GM19467 (cell line): Measurements from ENCODE around the gene STXBP1.

Experiments used
- ATAC-seq: cut with Tn5 transposase; IDR thresholded peaks from one replicate; pipeline ENCODE4 v1.9.1; 2021; ENCODE audit warnings: mild to moderate bottlenecking, moderate library complexity; ENCODE audit not compliant: unreplicated experiment

The STXBP1 gene

DNA sequence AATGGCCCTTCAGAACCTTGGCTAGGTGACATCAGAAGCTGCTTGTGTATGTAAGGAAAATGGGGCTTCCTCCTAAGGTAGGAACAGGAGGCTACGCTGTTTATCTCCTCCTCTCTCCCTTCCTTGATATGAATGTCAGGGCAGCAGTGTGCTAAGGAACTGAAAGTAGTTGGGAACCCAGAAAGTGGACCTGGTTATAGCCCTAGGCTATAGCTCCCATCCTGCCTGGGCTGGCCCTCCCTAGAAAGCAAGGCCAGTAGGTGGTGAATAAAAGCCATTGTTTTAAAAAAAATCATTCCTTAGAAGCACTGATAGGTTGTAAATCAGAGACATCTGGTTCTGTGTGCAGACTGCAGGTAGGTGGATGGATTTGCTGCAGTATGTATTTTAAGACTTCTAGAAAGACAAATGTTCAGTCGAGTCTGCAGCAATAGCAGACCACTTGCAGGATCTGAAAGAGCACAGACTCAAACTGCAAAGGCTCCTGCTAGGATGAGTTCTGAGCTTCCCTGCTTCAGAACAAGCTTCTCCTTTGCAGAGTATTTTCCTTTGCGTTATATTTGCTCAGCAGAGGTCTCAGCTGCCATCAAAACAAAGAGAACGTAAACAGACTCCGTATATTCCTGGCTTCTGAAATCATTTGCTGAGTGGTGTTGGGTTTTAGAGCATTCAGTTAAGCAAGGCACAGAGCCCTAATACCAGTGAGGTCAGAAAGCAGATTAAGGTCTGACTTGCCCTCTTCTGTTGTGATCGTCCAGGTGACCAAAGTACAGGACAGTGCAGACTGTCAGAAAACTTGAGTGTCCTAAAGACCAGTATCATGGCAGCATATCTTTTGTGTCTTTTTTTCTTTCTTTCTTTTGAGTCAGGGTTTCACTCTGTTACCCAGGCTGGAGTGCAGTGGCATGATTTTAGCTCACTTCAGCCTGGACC is 74.7 kb downstream of the STXBP1 start:
- no peak for ATAC-seq

- ATAC-seq = no peak
Observed at GRCh38 chr9:127689329-127690000, 77.4 kb downstream of the STXBP1 start.

- no peak for ATAC-seq
Observed at GRCh38 chr9:127690735-127691134, 78.7 kb downstream of the STXBP1 start.

DNA sequence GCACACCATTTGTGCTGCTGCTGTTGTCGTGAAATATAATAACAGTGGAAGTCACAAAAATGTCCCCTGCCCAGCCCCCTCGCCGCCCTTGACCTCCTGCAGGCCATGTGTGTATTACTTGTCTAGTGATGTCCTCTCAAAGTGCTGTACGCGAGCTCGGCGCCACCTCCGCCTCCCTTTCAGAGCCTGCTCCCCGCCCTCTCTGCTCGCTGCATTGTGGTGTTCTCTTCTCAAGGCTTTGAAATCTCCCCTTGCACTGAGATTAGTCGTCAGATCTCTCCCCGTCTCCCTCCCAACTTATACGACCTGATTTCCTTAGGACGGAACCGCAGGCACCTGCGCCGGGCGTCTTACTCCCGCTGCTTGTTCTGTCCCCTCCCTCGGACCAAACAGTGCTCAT is 80.0 kb downstream of the STXBP1 start:
- no peak for ATAC-seq

DNA sequence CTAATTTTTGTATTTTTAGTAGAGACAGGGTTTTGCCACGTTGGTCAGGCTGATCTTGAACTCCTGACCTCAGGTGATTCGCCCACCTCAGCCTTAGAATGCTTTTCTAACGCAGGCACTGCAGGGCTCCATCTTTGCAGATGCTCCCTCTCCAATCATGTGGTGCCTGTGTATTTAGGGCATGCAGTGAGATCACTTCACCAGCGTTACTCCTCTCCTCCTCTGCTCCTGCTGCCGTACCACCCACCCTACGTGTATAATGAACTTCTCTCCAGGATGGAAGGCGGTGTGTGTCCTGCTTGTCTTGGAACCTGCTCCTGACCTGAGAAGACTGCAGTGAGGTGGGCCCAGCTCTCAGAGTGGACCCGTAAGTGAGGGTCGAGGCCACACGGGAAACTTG is 81.1 kb downstream of the STXBP1 start:
- ATAC-seq = no peak

GRCh38 chr9:127693697-127694096 is 81.6 kb downstream of the STXBP1 start:
- ATAC-seq = no peak

GRCh38 chr9:127694890-127695720 is 83.0 kb downstream of the STXBP1 start:
- no peak for ATAC-seq

- no peak for ATAC-seq
Observed at GRCh38 chr9:127697575-127697974, 85.5 kb downstream of the STXBP1 start.

DNA sequence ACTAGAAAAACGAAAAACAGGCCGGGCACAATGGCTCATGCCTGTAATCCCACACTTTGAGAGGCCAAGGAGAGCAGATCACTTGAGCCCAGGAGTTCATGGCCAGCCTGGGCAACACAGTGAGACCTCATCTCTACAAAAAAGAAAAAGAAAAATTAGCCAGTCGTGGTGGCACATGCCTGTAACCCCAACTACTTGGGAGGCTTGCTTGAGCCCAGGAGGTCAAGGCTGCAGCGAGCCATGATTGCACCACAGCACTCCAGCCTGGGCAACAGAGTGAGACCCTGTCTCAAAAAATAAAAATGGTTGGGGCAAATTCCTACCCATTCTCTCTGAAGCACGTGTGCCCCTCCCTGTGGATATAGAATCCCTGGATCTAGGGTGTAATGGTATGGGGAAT is 86.3 kb downstream of the STXBP1 start:
- no peak for ATAC-seq

- ATAC-seq = peak; percentile 93
Observed at GRCh38 chr9:127698985-127699670, 87.1 kb downstream of the STXBP1 start.

DNA sequence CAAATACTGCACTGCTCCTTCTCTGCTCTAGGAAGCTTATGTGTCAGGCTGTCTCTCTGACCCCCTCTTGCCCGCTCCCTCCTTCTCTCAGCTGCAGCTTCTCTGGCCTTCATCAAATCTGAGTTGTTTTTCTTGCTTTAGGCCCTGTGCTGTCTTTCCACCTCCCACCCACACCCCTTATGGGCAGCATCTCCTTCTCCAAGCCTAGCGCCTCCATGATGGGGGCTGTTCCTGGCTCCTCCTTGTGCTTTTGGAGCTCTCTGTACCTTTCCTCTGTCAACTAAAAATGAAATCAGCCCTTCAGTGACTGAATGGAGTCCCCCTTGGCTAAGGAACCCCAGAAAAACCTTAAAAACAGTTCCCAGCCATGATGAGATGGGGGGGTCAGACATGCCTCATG is 88.1 kb downstream of the STXBP1 start:
- ATAC-seq = no peak

GRCh38 chr9:127700594-127701255 is 88.6 kb downstream of the STXBP1 start:
- no peak for ATAC-seq

GRCh38 chr9:127703289-127703946 is 91.3 kb downstream of the STXBP1 start:
- ATAC-seq = no peak

DNA sequence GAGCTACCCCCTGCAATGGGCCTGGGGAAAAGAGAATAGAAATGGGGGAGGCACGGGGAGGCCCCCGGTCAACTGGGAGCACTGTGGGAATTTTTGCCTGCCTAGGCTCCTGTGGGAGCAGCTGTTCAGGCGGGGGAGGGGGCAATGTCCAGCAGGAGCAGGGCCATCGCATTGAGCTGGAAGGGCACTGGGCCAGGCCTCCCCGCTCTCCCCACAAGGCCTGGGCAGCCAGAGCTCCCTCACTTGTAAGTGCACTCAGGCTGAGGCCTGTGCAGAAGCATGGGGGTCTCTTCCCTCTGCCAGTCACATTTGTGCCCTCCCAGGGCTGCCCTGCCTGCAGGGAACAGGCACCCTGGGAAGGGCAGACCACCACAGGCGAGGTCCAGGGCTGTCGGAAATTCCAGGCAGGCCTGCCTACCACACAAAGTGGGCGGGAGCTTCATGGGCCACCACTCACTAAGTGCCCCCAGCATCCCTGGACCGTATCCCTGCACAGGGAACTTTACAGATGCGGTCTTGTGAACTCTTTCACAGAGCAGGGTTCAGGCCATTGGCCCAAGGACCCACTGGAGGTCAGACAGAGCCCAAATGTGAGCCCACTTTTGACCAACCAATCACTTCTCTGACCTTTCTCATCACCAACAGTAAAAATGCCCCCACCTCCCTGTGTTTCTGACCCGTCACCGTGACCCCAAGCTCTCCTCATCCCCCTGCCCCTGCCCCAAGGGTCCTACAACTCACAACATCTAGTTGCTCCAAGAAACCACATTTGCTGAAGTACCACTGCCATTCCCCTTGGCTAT is 93.7 kb downstream of the STXBP1 start:
- ATAC-seq = no peak

DNA sequence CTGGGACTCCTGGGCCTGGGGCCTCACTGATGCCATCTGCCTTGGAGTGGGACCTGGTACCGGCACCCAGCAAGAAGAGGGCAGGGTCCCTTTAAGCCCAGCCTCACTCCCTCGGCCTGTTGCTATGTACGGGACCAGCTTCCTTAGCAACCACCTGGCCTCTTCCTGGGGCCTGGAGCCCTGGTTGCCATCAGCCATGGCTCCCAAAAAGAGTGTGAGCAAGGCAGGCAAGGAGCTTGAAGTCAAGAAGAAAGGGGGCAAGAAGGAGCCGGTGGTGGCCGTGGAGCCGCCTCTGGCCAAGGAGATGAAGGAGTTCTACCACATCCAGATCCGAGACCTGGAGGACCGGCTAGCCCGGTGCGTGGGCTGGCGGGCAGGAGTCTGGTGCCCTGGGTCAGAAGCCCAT is 94.8 kb downstream of the STXBP1 start, which contains the start of gene CFAP157:
Gene CFAP157, plus strand, starts transcription at position 153 of the 406 bp plus-strand sequence. Its CDS starts 44 bp downstream, at position 197.
- ATAC-seq = no peak

DNA sequence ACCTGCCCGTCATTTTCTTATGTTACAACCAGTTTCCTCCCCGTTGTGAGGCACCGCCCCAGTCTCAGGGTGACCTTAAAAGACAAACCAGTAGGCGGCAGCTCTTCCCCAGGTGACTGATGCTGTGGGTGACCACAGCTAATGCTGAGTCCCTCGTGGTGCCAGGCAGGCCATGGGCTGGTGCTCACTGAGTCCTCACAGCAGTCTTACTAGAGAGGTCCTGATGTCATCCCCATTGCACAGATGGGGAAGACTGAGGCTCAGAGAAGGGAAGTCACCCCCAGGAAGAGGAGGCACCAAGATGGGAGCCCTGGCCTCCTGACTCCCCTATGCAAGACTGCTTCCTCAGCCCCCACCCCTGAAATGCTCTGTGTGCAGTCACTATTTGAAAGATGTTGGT is 95.7 kb downstream of the STXBP1 start:
- no peak for ATAC-seq

GRCh38 chr9:127708952-127709587 is 97.0 kb downstream of the STXBP1 start:
- no peak for ATAC-seq

DNA sequence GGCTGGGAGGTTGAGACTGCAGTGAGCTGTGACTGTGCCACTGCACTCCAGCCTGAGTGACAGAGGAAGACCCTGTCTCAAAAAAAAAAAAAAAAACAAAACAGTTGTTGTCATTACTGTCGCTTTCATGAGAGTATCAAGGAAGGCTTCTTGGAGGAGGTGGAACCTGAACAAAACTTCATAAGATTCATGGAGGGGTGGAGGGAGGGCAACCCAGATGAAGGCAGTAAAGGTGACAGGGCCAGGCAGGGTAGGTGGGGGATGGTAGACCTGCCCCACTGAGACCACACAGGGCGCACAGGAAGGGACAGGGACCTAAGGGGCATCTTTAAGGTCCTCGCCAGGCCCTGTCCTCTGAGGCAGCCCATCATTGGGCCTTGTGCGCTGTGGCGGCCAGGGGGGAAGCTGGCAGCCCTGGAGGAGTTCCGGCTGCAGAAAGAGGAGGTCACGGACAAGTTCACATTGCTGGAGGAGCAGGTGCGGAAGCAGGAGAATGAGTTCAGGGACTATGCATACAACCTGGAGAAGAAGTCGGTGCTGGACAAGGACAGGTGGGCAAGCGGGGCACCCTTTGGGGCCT is 98.2 kb downstream of the STXBP1 start:
- no peak for ATAC-seq
